B cell (primary cell): ENCODE results near the gene HSP90AB1.

Experiments
- EZH2 ChIP-seq: IDR thresholded peaks from 2 replicates; pipeline ENCODE4 v1.6.1; 2012; ENCODE audit warnings: borderline replicate concordance, low read depth, mild to moderate bottlenecking, moderate library complexity, low read length; ENCODE audit not compliant: insufficient read depth, poor library complexity, severe bottlenecking
- TF ChIP-seq, protein P1 (sequence below): fragments of 200-600 bp; IDR thresholded peaks from one replicate; pipeline ENCODE4 v1.8.0; 2022; ENCODE audit warnings: antibody characterized with exemption, mild to moderate bottlenecking

GRCh38 chr6:44229376-44230033 lies 17.4 kb upstream of the HSP90AB1 start:
- no peak for TF ChIP-seq EZH2
- TF ChIP-seq, protein P1, sequence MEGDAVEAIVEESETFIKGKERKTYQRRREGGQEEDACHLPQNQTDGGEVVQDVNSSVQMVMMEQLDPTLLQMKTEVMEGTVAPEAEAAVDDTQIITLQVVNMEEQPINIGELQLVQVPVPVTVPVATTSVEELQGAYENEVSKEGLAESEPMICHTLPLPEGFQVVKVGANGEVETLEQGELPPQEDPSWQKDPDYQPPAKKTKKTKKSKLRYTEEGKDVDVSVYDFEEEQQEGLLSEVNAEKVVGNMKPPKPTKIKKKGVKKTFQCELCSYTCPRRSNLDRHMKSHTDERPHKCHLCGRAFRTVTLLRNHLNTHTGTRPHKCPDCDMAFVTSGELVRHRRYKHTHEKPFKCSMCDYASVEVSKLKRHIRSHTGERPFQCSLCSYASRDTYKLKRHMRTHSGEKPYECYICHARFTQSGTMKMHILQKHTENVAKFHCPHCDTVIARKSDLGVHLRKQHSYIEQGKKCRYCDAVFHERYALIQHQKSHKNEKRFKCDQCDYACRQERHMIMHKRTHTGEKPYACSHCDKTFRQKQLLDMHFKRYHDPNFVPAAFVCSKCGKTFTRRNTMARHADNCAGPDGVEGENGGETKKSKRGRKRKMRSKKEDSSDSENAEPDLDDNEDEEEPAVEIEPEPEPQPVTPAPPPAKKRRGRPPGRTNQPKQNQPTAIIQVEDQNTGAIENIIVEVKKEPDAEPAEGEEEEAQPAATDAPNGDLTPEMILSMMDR: no peak
